Spleen (tissue), 7 donors: Measurements from ENCODE around the gene CXCL16.

Source experiments
- POLR2A ChIP-seq, 3 donors: fragments of 450-650 bp; IDR thresholded peaks; one replicate each; pipeline ENCODE4 v1.5.1; 2017; ENCODE audit warnings: antibody characterized with exemption in 3 of 3, mild to moderate bottlenecking in 1 of 3
- POLR2AphosphoS5 ChIP-seq, 3 donors: sonication (generic); formaldehyde crosslinking; IDR thresholded peaks; one replicate each; pipeline ENCODE4 v1.5.1; 2017; ENCODE audit warnings: antibody characterized with exemption in 3 of 3
- TF ChIP-seq, protein P1 (sequence below), 11 experiments: fragments of 200-600 bp in 7 of 11; fragments of 450-650 bp in 4 of 11; sonication (generic) in 4 of 11; IDR thresholded peaks in 8 of 11; conservative IDR thresholded peaks in 3 of 11; 1 replicate in 7 of 11; 2 replicates in 4 of 11; pipeline versions ENCODE4 v1.4.0 to v1.8.0; 2016 to 2021; ENCODE audit warnings: antibody characterized with exemption in 11 of 11, inconsistent platforms in 4 of 11, mild to moderate bottlenecking in 1 of 11
- donor health status: DM: no; HTN: no; CAD: no; lungs with moderate emphysema.
- donor health status: DM: no; HTN: no; CAD: no.
- donor health status: DM: no; HTN: no; CAD: no.

DNA sequence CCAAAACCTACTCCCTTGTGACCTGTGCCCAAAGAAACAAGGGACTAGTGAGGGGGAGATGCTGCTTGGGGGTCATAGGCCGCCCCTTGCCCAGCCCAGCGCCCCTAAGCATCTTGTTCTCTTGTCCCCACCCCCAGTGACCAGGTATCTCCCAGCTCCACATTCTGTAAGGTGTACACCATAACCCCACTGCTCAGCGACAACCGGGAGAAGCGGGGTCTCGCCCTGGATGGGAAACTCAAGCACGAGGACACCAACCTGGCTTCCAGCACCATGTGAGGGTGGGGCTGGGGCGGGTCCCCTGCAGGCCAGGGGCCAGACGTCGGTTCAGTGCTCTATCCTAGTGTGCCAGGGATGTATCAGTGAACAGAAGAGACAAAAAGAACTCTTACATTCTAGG is 20.6 kb downstream of the CXCL16 start:
- TF ChIP-seq, protein P1, sequence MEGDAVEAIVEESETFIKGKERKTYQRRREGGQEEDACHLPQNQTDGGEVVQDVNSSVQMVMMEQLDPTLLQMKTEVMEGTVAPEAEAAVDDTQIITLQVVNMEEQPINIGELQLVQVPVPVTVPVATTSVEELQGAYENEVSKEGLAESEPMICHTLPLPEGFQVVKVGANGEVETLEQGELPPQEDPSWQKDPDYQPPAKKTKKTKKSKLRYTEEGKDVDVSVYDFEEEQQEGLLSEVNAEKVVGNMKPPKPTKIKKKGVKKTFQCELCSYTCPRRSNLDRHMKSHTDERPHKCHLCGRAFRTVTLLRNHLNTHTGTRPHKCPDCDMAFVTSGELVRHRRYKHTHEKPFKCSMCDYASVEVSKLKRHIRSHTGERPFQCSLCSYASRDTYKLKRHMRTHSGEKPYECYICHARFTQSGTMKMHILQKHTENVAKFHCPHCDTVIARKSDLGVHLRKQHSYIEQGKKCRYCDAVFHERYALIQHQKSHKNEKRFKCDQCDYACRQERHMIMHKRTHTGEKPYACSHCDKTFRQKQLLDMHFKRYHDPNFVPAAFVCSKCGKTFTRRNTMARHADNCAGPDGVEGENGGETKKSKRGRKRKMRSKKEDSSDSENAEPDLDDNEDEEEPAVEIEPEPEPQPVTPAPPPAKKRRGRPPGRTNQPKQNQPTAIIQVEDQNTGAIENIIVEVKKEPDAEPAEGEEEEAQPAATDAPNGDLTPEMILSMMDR (IDR thresholded peaks at IDR 0.05 in 8 of 11, conservative IDR thresholded peaks at IDR 0.05 in 3 of 11): no peak
- no peak for TF ChIP-seq POLR2A (IDR thresholded peaks at IDR 0.05)
- no peak for TF ChIP-seq POLR2AphosphoS5 (IDR thresholded peaks at IDR 0.05)
